Cardiac muscle cell (in vitro differentiated cells and primary cell): ENCODE data around the gene RARRES2. TPM values are rescaled to one million over a fixed set of nuclear protein-coding genes. Genes with fewer than 3 reads are reported as not detected.

Experiments used
- DNase-seq, 2 donors: peaks; one replicate each; pipeline versions ENCODE4 v3.0.0 to v3.0.0-alpha.2; 2010 to 2017; ENCODE audit warnings: low read depth in 1 of 2, low spot score in 1 of 2
- H3K27ac ChIP-seq: fragments of 200-600 bp; sonication (generic); 2 replicates; pipeline ENCODE4 v1.5.1; 2016
- H3K27me3 ChIP-seq: fragments of 200-600 bp; sonication (generic); 2 replicates; pipeline ENCODE4 v1.6.0; 2016; ENCODE audit warnings: control low read depth
- H3K36me3 ChIP-seq: fragments of 200-600 bp; sonication (generic); 2 replicates; pipeline ENCODE4 v1.5.1; 2016; ENCODE audit warnings: control low read depth
- H3K4me1 ChIP-seq: fragments of 200-600 bp; sonication (generic); 2 replicates; pipeline ENCODE4 v1.8.1; 2017; ENCODE audit warnings: low read depth, mild to moderate bottlenecking, mixed run types
- H3K4me3 ChIP-seq: fragments of 200-600 bp; sonication (generic); 2 replicates; pipeline ENCODE4 v1.5.1; 2016; ENCODE audit warnings: mild to moderate bottlenecking
- H3K9me3 ChIP-seq: fragments of 200-600 bp; sonication (generic); 2 replicates; pipeline ENCODE4 v1.5.1; 2017; ENCODE audit warnings: low read depth, mild to moderate bottlenecking, control low read depth
- CTCF ChIP-seq: IDR thresholded peaks from 2 replicates; pipeline ENCODE4 v1.5.1; 2012; ENCODE audit warnings: low read depth, mild to moderate bottlenecking, low read length
- polyA plus RNA-seq: library from polyadenylated mRNA; unstranded; fragments of >200 nt; fragmentation: Nextera tagmentation; extraction: Ambion mirVana; gene quantifications from 2 replicates; pipeline ENCODE4 v1.2.1, GENCODE V29; 2016
- total RNA-seq: library from RNA; depleted of rRNA; stranded (reverse); fragments of >200 nt; gene quantifications from 2 replicates; pipeline ENCODE4 v1.2.3, GENCODE V29; 2016

Gene RARRES2
- total and polyA plus RNA-seq, 2 experiments from 2014 or later: 5.5 to 8.3 TPM

DNA sequence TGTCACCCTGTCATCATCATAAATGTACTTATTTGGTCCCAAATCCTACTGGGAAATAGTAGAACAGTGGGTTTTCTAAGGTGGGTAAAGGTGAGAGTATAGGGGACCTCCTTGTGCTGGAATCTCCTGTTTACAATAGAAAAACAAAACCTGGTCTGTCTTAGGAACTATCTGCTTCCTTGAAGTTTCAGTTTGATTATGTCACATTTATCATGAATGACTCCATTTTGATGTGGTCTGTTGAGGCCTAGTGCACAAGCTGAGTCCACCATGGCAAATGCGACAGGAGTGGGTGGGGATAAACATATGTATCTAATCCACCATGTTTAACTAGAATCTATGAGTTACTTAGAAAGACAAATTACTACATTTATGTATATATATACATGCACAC lies 14.2 kb upstream of the RARRES2 start:
- Histone ChIP-seq H3K27me3 (no peaks in the 10 kb centered on the region), H3K4me1 (no peaks in the 10 kb centered on the region), H3K27ac (no peak overlapping the region), H3K4me3 (no peak overlapping the region), H3K9me3 (no peaks in the 10 kb centered on the region), H3K36me3 (no peaks in the 10 kb centered on the region)
- TF ChIP-seq CTCF: no peak
- no peak for DNase-seq

DNA sequence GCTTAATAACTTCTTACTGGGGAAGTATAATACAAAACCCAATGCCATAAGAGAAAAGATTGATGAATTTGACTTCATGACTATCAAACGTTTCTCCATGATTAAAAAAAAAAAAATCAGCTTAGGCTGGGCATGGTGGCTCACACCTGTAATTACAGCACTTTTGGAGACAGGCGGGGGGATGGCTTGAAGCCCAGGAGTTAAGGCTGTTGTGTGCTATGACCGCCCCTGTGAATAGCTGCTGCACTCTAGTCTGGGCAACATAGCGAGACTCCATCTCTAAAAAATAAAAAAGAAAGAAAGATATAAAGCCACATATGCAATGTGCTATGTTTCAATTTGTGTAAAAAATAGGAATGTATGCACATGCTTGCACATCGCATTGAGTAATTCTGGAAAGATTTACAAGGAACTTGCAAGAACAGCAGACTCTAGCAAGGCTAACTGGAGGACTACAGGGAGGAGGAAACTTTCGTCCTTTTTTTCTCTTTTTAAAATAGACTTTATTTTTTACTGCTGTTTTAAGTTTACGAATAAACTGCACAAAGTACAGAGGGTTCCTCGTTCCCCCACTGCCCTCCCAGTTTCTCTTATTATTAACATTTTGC lies 10.3 kb upstream of the RARRES2 start:
- H3K9me3 ChIP-seq: no peaks in the 10 kb centered on the region
- no peak overlapping the region for H3K27ac ChIP-seq
- no peaks in the 10 kb centered on the region for H3K36me3 ChIP-seq
- no peak overlapping the region for H3K4me3 ChIP-seq
- H3K27me3 ChIP-seq: no peaks in the 10 kb centered on the region
- no peak for TF ChIP-seq CTCF
- H3K4me1 ChIP-seq: no peaks in the 10 kb centered on the region
- DNase-seq: no peak

DNA sequence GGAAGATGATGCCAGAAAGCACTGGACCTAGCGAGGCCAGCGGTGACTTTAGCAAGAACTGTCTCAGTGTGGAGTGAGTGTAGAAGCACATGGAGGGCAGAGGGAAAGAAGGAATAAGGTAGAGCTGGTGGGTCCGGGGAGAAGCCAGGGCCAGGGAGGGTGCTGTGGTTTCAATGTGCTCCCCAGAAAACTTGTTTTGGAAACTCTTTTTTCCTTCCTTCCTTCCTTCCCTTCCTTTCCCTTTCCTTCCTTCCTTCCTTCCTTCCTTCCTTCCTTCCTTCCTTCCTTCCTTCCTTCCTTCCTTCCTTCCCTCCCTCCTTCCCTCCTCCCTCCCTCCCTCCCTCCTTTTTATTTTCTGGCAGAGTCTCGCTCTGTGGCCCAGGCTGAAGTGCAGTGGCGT lies 5.5 kb upstream of the RARRES2 start:
- H3K4me3 ChIP-seq: no peak overlapping the region
- H3K9me3 ChIP-seq: no peaks in the 10 kb centered on the region
- H3K27ac ChIP-seq: no peak overlapping the region
- peaks cover 22% of the 10 kb centered on the region for H3K27me3 ChIP-seq
- H3K36me3 ChIP-seq: no peaks in the 10 kb centered on the region
- H3K4me1 ChIP-seq: no peaks in the 10 kb centered on the region
- no peak for TF ChIP-seq CTCF
- no peak for DNase-seq

DNA sequence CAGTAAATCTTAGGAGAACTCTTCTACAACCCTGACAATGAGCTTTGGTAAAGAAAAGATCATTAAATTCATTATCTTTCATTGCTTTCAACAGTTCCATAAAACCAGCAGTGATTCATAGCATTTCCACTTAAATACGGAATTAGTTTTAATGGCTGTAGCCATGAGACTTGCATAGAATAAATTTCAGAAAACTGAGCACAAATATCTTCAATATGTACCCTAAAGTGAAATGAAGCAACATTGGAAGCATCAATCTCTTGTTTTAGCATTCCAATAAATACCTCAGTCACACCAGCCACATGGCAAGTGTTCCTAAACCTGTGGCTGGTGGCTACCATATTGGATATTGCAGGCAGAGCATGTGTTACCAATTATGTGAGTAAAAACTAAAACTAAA lies 3.6 kb upstream of the RARRES2 start:
- Histone ChIP-seq H3K27me3 (peaks cover 41% of the 10 kb centered on the region), H3K36me3 (no peaks in the 10 kb centered on the region), H3K4me1 (peaks cover 4% of the 10 kb centered on the region)

DNA sequence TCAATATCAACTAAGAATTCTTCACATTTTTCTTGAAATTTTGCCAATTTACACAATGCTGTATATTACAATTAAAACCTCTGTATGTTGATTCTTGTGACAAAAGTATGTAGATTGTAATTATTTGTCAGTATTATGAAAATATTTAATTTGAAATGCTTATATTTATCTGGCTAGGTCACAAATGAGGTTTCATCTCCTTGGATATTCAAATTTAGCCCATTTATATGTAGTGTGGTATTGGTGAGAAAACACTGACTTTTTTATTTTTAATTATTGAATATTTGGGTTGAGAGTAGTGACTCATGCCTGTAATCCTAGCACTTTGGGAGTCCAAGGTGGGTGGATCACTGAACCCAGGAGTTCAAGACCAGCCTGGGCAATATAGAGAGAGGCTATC lies 2.9 kb upstream of the RARRES2 start:
- peaks cover 42% of the 10 kb centered on the region for H3K27me3 ChIP-seq

More for the DNA sequence above, 3.6 kb upstream of the RARRES2 start:
- DNase-seq: no peak
- H3K4me3 ChIP-seq: no peak overlapping the region
- TF ChIP-seq CTCF: no peak
- H3K27ac ChIP-seq: no peak overlapping the region
- H3K9me3 ChIP-seq: no peaks in the 10 kb centered on the region

More for the DNA sequence above, 2.9 kb upstream of the RARRES2 start:
- Histone ChIP-seq H3K9me3 (no peaks in the 10 kb centered on the region), H3K27ac (no peak overlapping the region), H3K4me3 (no peak overlapping the region), H3K4me1 (peaks cover 4% of the 10 kb centered on the region), H3K36me3 (no peaks in the 10 kb centered on the region)
- TF ChIP-seq CTCF: no peak
- DNase-seq: no peak
